GM21515 (cell line): ENCODE results near the gene CPSF7.
"Not testable (repeated sequence)": the region's sequence is repeated elsewhere in the genome, so short reads cannot be mapped to it uniquely, and the experiment has no call there.

ENCODE experiments used
- ATAC-seq: cut with Tn5 transposase; IDR thresholded peaks from one replicate; pipeline ENCODE4 v1.9.1; 2021; ENCODE audit not compliant: unreplicated experiment

The CPSF7 gene

DNA sequence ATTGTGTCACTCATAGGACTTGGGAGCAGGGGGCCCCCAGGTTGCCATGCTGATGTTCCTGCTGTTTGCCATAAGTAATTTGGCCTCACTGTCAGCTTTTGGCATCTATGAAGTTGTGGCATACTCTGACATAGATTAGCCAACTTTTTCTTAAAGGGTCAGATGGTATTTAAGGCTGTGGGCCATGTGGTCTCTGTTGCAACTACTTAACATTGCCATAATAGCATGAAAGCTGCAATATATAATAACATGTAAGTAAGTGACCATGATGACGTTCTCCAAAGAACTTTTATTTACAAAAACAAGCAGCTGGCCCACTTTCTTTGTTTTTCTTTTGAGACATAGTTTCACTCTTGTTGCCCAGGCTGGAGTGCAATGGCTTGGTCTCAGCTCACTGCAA lies 39.6 kb downstream of the CPSF7 start:
- ATAC-seq = no peak

DNA sequence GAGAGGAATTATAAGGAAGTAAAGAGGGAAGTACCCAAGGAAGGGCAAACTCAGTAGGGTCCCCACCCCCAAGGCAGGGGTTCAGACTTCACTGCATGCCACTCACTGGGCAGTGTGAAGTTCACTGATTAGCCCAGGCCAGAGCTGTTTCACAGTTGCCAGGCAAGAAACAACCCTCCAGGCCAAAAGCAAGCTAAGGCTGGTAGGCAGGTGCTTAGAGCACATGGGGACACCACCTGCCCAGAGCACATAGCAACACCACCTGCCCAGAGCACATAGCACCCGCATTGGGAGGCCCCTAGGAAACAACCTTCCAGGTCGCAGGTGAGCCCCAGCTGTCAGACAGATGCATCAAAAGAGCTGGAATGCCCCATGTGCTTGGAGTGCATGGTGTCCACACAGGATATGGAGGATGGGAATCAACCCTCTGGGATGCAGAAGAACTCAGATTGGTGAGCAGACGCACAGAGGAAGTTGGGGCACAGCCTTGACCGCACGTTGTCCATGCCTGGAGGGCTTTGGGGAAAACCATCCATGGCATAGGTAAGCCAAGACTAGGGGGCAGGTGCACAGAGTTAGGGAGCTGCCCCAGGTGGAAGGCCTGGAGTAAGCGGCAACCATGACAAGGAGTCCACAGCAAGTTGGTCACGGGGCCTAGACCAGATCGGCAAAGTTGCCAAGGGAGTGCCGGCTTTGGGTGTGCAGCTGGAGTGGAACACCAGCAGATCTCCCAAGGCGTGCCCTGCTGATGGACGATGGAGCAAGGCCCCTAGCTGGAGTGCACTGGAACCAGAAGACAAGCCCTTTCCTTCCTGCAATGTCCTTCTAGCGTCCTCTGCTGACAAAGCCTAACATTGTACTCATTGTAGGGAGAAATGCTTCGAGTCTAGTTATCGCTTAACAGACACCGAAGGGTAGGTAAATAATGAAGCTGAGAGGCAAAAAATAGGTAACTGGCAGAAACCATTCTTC lies 45.2 kb downstream of the CPSF7 start:
- no peak for ATAC-seq

DNA sequence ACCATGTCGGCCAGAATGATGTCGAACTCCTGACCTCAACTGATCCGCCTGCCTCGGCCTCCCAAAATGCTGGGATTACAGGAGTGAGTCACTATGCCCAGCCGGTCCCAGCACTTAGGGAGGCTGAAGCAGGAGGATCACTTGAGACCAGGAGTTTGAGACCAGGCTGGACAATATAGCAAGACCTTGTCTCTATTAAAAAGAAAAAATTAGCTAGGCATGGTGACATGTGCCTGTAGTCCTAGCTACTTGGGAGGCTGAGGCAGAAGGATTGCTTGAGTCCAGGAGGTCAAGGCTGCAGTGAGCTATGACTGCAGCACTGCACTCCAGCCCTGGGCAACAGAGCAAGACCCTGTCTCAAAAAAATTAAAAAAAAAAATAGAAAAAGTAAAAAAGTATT lies 45.9 kb downstream of the CPSF7 start:
- not testable (repeated sequence) for ATAC-seq

DNA sequence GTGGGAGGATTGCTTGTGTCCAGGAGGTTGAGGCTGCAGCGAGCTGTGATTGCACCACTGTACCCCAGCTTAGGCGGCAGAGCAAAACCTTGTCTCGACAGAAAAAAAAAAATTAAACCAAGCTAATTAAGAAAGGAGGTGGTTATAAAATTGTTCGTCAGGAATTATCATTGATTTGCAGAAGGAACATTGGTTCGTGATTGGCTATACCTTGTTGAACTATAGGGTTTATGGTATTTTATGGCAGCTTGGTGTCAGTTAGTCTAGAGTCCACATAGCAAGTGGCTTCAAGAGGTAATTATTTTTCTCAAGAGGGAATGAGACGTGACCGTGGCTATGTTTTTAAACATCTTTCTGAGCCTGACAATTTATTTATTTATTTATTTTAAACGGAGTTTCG lies 48.9 kb downstream of the CPSF7 start:
- no peak for ATAC-seq

DNA sequence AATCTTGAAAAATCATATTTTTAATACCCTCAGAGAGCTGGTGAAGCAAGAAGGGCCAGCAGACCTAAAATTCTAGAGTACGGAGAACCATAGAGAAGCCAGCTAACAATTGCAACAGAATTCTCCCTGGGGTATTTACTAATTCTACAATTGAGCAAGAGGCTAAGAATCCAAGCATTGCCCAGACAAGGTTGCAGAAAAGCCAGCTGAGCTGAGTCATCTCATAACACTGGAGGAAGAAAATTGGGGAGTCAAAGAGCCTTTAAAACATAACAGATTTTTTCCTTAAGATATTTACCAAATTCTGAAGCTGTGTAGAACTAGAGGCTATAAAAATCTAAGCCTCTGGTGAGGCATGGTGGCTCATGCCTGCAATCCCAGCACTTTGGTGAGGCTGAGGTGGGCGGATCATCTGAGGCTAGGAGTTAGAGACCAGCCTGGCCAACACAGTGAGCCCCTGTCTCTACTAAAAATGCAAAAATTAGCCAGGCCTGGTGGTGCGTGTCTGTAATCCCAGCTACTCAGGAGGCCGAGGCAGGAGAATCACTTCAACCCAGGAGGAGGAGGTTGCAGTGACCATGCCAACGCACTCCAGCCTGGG lies 51.0 kb downstream of the CPSF7 start:
- no peak for ATAC-seq

DNA sequence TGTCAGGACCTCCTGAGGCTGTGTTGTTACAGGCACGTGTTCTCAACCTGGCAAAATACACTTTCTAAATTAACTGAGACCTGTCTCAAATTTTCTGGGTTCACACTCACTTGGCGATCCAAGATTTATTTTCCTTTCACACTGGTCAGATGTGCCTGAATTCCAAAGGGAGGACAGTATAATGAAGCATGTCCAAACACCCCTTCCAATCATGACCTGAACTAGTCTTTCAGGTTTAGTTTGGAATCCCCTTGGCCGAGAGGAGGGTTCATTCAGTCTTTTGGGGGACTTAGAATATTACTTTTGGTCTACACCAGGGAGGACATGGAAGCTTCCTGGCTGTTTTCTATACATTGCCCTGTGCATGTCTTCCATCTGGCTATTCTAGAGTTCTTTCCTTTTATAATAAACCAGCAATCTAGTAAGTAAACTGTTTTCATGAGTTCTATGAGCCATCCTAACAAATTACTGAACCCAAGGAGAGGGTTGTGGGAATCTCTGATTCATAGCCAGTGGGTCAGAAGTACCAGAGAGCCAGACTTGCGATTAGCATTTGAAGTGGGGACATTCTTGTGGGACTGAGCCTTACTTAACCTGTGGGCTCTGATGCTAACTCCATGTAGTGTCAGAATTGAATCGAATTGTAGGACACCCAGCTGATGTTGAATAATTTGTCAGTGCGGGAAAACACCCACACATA lies 52.2 kb downstream of the CPSF7 start:
- ATAC-seq = no peak

DNA sequence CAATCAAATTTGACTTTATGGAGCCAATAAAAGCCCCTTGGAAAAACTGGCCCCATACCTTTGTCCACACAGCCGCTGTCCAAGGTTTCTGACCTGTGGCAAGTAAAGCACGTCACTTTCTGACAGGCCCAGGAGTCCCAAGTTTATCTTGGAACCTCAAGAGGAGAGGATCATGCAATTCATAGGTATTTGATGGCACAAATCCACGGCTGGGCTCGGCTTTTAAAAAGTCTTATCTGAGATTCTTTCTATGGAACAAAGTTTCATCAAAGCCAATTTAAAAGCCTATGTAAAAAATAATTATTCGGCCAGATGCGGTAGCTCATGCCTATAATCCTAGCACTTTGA lies 54.0 kb downstream of the CPSF7 start:
- no peak for ATAC-seq

DNA sequence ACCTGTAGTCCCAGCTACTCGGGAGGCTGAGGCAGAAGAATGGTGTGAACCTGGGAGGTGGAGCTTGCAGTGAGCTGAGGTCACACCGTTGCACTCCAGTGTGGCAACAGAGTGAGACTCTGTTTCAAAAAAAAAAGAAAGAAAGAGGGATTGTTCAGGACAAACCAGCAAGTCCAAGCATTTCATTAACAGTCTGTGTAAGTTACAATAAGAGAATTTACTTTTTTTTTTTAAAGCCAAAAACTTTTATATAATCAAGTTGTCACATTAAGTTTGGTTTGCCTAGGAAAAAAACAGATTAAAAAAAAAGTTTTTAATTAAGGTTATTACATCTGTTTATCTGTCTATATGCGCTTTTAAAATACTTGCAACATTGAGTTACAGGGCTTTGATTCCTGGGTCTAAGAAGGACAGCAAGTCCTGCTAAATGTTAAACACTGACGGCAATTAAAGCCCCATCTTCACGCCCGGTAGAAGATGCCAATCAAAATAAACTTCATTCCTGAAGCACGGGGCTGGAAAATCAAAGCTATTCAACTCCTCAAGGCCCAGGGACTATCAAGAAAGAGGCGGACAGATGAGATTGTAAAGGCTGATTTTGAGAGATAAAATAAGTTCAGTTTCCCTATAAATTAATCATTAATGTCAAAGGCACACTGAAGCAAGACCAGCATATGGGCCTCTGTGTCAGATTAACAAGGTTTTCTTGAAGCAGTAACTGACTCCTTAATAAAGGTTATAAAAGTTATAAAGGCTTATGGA lies 56.9 kb downstream of the CPSF7 start:
- no peak for ATAC-seq

DNA sequence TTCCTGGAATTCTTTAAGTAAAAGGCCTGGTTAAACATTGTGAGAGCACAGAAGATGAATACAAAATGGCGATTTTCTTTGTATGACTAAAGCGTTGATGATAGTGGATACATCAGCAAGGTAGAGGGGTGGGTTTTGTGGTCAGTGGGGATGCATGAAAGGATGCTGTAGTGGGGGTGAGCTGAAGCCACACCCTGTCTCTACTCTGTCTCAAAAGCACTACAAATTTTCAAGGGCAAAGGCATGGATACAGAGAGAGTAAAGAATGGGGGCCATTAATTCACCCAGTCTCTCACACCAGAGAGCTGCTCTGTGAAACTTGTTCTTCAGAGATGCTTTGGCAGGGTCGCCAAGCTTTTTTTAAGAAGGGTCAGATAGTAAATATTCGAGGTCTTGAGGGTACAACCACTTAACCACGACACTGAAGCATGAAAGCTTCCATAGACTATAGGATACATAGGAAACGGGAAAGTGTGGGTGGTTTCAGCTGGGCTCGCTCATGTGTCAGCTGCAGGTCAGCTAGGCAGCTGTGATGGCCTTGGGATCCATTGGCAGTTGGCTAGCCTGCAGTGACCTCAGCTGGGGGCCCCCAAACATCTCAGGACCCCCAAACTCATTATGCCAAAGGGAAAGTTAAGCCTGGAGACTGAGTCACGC lies 59.3 kb downstream of the CPSF7 start:
- ATAC-seq = no peak

DNA sequence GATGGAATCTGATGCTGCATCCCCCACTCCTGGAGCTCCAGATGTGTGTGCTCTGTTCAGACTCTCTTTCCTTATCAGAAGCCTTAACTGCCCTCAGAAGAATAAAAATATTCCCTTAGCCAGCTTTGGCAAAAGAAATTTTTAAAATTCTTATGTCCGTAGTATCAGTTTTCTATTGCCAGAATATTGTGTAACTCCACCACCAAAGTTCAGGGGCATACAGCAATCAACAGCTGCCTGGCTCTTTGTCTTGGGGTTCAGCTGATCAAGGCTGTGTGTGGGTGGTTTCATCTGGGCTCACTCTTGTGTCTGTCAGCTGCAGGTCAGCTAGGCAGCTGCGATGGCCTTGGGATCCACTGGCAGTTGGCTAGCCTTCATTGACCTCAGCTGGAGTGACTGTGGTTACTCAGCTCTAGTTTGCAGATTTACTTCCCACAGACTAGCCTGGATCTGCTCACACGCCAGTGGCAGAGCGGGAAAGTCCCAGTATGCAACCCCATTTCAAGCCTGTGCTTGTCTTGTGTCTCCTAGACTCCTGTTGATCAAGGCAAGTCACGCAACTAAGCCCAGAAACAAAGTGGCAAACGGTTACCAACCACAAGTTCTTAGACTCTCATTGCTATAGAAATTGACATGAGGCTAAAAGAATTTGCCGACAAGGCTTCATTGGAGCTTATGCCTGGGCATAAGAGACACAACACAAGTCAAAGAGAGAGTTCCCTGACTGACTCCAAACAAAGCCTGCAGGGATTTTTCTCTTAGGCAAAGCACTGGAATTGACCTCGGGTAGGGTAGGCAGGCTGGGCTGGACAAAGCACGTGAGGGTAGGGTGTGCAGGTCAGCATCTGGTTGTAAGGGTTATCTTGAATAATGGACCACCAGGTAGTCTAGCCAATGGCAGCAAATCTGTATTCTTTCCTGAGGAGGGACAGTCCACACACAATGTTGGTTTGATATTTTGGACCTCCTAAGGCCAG lies 60.1 kb downstream of the CPSF7 start:
- ATAC-seq = no peak

DNA sequence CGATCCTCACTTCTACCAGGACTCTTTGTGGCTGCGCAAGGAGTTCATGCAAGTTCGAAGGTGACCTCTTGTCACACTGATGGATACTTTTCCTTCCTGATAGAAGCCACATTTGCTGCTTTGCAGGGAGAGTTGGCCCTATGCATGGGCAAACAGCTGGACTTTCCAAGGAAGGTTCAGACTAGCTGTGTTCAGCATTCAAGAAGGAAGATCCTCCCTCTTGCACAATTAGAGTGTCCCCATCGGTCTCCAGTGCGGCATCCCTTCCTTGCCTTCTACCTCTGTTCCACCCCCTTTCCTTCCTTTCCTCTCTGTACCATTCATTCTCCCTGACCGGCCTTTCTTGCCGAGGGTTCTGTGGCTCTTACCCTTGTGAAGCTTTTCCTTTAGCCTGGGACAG lies 61.1 kb downstream of the CPSF7 start:
- no peak for ATAC-seq

DNA sequence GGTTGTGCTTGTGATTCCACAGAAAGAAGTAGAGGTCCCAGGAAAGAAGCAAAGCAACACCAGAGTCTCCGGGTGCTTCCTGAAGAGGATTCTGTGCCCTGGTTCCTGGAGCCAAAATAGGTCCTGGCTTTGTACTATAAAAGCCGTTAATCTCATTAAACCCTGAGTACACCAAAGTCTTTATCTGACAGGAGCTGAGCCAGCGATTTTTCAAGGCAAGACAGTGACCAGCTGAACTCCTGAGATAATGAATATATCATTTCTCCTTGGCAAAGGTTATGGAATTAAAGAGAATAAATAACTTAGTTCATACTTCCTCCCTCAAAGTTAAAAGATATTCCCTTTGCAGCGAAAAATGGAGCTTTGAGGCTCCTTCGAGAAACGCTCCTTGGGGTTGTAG lies 62.4 kb downstream of the CPSF7 start:
- no peak for ATAC-seq

DNA sequence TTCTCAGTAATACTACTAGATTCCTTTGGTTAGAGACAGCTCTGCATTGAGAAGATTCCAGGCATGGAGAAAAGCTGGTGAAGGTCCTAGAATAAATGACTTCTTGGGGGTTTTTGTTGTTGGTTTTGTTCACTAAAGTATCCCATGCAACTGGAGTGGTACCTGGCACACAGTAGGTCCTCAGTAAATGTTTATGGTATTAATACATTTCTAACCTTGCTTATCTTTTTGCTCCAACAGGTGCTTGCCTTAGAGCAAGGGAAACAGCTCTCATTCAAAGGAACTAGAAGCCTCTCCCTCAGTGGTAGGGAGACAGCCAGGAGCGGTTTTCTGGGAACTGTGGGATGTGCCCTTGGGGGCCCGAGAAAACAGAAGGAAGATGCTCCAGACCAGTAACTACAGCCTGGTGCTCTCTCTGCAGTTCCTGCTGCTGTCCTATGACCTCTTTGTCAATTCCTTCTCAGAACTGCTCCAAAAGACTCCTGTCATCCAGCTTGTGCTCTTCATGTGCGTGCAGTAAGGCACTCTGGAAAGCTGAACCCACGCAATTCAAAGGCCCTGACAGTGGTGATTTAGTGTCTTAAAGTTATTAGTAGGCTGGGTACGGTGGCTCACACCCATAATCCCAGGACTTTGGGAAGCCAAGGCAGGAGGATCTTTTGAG lies 65.6 kb downstream of the CPSF7 start:
- ATAC-seq = no peak

DNA sequence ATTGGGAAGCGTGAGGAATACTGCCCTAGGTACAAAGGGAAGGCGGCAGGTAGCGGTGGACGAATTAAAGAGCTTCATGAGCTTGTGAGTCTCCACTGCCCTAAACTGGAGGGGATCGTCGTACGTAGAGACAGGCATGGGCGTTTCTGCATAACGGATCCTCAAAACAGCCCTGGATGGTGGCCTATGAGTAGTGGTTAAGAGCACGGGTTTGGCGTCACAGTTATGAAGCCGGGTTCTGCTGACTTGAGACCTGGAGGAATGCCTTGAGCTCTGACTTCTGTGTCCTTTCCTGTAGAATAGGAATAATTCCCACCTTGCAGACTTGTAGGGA lies 67.3 kb downstream of the CPSF7 start:
- ATAC-seq = no peak

DNA sequence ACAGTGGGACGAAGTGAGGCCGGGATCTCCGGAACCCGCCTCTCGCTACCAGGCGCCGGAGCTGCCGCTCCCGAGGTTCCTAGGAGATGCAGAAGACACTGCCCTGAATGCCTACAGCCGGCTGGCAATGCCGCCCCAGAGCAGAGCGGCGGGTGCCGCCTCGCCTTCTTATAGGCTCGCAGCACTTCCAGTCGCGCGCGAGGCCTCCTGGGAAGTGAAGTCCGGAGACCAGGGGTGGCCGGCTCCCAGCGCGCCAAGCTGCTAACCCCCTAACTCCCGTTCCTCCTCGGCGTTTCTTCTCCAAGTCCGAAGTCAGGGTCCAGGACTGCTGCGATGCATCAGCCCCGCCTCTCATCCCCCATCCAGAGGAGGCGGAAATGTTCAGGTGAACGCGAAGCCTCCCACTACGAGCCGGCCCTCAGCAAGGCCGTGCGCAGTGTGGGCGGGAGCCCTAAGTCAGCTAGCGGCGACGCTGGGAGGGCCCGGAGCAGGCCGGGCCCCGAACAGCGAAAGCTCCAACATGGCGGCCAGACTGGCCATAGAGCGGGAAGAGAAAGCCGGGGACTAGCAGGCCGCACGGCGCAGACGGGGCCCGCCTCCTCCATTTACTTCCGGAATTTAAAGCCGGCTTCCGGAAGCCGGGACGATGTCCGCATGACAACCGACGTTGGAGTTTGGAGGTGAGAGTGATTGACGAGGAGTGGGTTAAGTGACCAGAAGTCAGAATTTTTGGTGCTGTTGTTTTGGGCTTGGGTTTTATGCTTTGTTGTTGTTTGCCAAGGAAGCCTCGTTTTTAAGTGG lies 67.8 kb downstream of the CPSF7 start, which contains the start of the genes CYB561A3 and TMEM138:
TSS of gene CYB561A3 (minus strand) at position 142 of the 801 bp plus-strand sequence. CDS start 5,169 bp downstream, outside the sequence.
TSS of gene TMEM138 (plus strand) at position 634 of the 801 bp plus-strand sequence. CDS start 2,017 bp downstream, outside the sequence.
- ATAC-seq = peak; percentile 85

DNA sequence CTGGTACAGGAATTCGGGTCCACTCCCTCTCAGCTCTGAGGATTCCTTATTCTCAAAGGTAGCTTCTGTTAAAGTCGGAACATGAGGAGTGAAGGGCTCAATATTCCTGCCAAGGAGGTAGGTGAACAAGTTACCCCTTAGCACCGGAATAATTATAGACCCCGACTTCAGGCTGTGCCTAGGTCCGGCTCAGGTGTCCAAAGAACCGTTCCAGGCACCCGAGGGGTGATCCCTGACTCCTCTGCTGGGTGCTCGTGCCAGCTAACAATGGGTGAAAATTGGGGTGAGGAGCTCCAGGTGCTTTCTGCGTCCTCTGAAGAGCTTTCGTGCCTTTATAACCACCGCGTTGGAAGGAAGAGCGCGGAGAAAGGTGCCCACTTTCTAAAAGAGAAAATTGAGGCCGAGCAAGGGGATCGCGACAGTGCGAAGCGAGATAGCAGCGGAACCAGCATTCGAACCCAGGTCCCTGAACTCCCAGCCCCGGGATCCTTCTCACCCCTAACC lies 68.5 kb downstream of the CPSF7 start:
- ATAC-seq = peak; percentile 7

DNA sequence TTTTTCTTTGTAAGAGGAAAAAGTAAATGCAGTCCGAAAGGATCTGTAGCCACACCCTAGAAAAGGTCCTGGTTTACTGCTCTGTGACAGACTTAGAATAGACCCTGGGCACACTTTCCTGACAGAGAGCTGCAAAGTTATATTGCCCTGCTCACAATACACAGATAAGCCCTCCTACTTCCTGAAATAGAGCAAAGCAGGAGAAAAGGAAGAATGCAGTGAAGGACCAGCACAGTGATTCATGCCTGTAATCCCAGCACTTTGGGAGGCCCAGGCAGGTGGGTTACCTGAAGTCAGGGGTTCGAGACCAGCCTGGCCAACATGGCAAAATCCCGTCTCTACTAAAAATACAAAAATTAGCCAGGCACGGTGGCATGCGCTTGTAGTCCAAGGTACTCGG lies 70.3 kb downstream of the CPSF7 start:
- no peak for ATAC-seq

DNA sequence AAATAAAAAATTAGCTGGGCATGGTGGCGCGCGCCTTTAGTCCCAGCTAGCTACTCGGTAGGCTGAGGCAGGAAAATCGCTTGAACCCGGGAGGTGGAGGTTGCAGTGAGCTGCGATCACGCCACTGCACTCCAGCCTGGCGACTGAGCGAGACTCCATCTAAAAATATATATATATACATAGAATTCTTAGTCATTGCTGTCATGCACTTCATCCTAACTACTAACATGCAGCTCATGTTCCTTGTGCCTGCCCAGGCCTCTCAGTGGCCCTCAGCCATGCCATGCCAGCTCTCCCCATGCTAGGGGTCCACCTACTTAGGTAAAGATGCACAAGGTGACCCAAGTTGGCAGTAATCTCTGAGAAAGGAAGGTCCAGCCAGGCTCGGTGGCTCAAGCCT lies 71.2 kb downstream of the CPSF7 start:
- ATAC-seq = no peak
